ELR (cell line): ENCODE results near the gene HMBS.
"Not testable (repeated sequence)": the region's sequence is repeated elsewhere in the genome, so short reads cannot be mapped to it uniquely, and the experiment has no call there.

Source experiments
- DNase-seq: peaks from one replicate; pipeline ENCODE4 v3.0.0-alpha.2; 2015; ENCODE audit warnings: low read depth

HMBS gene

DNA sequence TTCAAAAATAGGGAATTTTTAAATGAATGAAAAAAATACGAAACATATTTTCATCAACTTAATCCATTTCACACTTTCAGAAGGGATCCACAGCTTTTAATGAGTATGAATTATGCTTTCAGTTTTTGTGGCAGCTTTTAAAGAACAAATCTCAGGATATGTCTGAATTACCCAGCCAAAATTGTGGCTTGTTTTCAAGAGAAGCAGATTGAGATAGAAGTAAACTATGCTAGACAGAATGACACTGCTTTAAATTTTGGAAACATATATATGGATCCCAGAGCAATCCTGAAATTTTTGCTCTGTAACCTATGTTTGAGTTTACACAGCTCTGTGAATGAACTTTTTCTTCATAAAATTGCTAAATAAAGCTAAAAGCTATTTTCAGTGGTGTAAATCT is 34.3 kb downstream of the HMBS start:
- no peak for DNase-seq

DNA sequence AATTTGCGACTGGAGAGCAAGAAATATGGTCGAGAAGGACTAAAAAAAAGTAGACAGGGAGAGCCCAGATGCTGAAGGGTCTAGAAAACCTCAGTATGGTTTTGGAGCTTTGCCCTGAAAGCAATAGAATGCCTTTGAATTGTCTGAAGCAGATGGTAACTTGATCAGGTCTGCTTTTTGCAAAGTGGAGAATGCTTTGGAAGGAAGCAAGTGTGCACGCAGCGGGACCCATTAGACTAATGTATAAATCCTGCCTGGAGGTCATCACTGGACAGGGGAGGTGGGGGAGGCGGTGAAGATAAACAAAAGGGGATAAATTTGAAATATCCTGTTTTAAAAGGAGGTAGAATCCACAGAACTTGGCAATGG is 35.9 kb downstream of the HMBS start:
- peak; percentile 41 for DNase-seq

DNA sequence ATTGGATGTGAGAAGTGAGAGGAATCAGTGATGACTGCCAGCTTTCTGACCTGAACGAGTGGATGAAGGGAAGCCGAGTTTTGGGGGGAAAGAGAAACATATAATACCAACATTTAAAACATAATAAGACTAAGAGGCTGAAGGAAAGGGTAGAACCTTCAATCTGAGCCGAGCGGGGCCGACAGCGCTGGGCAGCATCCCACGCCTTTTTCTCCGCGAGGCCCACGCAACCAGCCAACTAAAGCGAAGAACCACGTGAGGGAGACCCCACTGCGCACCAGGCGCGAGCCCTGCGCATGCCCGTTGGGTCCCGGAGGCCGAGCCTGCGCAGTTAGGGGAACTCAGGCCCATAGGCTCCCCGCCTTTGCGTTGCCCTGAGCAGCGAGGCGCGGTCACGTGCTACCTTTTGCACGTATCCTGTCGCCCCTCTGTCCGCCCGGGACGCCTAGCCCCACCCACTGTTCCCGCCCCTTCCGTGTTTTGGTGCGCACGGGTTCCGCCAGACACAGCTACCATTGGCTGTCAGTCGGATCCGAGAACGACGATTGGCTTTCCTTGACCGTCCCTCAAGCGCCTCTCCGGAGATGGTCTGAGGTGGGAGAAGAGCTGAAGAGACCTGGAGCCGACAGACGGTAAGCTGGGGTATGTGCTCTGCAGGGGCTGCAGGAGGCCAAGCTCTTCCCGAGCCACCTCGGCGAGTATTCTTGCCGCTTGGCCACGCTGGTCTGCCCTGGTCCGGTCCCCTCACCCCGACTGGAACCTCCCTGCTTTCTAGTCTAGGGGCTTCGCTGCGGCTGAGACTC is 36.5 kb downstream of the HMBS start, which contains the start of gene HINFP:
Gene HINFP (plus strand): TSS at position 573 of the 803 bp plus-strand sequence. CDS start 5,365 bp downstream, outside the sequence.
- peak; percentile 99 for DNase-seq

DNA sequence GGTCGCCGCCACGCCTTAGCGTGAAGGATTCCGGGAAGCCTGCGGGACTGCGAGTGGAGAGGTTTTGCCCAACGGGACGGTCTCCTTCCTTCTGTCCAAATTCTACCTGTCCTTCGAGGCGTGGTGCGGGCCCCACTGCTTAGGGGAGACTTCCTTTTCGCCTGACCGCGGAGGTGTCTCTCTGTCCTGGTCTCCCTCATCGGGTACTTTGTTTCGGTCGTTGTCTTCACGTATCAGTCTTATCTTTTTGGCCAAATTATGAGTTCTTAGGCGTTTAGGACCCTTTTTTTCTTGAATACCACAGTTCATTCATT is 37.1 kb downstream of the HMBS start:
- DNase-seq: no peak

DNA sequence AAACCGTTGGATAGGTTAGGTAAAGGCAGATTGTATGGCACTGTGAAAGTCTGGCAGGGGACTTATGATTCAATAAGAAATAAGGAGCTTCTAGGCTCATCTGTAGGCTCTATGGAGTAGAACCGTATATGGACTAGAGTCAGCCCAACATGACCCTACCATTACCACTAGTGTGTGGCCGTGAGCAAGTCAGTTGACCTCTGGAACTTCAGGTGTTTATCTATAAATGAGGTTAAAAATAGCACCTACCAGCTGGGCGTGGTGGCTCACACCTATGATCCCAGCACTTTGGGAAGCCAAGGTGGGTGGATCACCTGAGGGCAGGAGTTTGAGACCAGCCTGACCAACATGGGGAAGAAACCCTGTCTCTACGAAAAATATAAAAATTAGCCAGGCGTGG is 41.1 kb downstream of the HMBS start:
- DNase-seq: no peak

DNA sequence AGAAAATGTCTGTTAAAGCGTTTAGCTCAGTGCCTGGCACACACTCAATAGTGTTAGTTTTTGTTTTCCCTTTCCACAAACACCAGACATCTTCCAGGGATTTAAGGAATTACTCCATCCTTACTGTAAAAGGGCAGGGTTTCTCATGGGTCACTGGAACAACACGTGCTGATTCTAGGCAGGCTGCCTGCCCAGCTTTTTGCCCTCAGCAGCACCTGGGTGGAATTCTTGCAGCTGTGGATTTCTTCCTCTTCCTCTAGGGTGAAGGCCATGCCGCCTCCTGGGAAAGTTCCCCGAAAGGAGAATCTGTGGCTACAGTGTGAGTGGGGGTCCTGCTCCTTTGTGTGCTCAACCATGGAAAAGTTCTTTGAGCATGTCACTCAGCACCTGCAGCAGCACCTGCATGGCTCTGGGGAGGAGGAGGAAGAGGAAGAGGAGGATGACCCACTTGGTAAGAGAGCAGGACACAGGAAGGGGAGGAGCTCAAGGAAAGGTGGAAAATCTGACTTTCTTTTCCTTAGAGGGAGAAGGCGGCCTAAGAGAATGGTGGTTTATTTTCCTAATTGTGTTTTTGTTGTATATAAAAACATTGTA is 42.1 kb downstream of the HMBS start:
- no peak for DNase-seq

DNA sequence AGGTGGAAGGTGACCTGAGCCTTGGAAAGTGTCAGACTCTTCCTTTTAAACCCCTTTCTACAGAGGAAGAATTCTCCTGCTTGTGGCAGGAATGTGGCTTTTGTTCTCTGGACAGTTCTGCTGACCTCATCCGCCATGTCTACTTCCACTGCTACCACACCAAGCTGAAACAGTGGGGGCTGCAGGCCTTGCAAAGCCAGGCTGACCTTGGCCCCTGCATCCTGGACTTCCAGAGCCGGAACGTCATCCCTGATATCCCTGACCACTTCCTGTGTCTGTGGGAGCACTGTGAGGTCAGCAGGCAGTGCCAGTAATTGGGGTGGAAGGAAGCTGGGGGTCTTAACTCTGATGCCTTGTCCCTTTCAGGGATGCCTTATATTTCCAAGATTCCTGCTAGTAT is 46.0 kb downstream of the HMBS start:
- DNase-seq: peak; percentile 46

DNA sequence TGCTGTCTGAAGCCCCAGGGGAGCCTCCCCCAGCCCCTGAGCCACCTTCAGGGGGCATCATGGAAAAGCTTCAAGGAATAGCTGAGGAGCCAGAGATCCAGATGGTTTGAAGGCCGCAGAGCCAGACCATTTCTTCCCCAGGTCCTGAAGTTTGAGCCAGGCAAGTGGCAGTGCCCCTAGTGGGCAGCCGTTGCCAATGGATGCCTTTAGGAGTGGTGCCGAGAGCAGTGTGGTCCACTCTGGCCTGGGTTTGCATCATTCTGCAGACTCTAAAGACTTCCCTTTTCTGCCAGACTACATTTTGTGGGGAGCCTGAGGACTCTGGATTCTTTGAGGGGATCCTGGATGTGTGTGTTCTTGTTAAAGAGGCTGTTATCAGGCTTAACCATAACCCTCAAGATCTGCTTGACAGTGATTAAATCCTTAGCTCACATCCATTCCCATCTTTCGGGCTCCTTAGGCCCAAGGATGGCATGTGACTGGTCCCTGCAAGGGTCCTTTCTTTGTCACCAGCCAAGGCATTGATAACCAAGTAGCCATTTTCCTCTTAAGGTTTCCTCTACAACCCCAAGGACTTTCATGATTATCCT is 49.8 kb downstream of the HMBS start:
- DNase-seq: peak; percentile 35

DNA sequence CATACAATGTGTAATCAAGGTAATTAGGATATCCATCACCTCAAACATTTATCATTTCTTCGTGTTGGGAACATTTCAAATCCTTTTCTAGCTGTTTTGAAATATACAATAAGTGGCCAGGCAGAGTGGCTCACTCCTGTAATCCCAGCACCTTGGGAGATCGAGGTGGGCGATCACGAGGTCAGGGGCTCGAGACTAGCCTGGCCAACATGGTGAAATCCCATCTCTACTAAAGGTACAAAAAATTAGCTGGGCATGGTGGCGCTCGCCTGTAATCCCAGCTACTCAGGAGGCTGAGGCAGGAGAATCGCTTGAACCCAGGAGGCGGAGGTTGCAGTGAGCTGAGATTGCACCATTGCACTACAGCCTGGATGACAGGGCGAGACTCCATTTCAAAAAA is 54.6 kb downstream of the HMBS start:
- not testable (repeated sequence) for DNase-seq
